B cell (primary cell): ENCODE data around the gene GULP1. TPM values are rescaled to one million over a fixed set of nuclear protein-coding genes. Genes with fewer than 3 reads are reported as not detected.

Experiments used
- ATAC-seq: fragments of 200-7000 bp; cut with Tn5 transposase; one replicate; pipeline ENCODE4 v1.10.0; 2021; ENCODE audit warnings: low read depth, mild to moderate bottlenecking, moderate number of reproducible peaks, moderate library complexity
- CTCF ChIA-PET: fragments of 350-600 bp; sonication (Branson Sonifier 250); formaldehyde crosslinking; loops from one replicate; lab custom pipeline; 2021; ENCODE audit warnings: antibody characterized with exemption, inconsistent platforms; lab: Charles Lee
- POLR2A ChIA-PET: fragments of 350-600 bp; sonication (Branson Sonifier 250); formaldehyde crosslinking; loops from one replicate; lab custom pipeline; 2021; ENCODE audit warnings: antibody characterized with exemption; lab: Charles Lee
- DNase-seq: peaks from one replicate; pipeline ENCODE4 v3.0.0; 2013
- H2AFZ ChIP-seq: 2 replicates; pipeline ENCODE4 v1.6.1; 2012; ENCODE audit warnings: mild to moderate bottlenecking, low read depth, low read length; ENCODE audit not compliant: insufficient read depth, poor library complexity, severe bottlenecking
- H3K27ac ChIP-seq, 2 donors: 1 replicate in 1 of 2; 2 replicates in 1 of 2; pipeline ENCODE4 v1.5.1; 2012 to 2013; ENCODE audit warnings: low read length in 2 of 2, mild to moderate bottlenecking in 2 of 2, moderate library complexity in 1 of 2
- H3K27me3 ChIP-seq, 4 experiments: fragments of 200-600 bp in 1 of 4; sonication (generic) in 1 of 4; replicated peaks in 1 of 4; 1 replicate in 2 of 4; 2 replicates in 2 of 4; pipeline versions ENCODE4 v1.6.1 to v1.7.0; 2013 to 2016; ENCODE audit warnings: low read length in 3 of 4, mild to moderate bottlenecking in 2 of 4, mixed read lengths in 1 of 4, moderate library complexity in 1 of 4; ENCODE audit not compliant: insufficient read depth in 4 of 4, control insufficient read depth in 3 of 4; ENCODE audit errors: control extremely low read depth in 1 of 4
- H3K36me3 ChIP-seq, 2 experiments: replicated peaks in 1 of 2; 1 replicate in 1 of 2; 2 replicates in 1 of 2; pipeline versions ENCODE4 v1.6.1 to v1.7.1; 2013; ENCODE audit warnings: low read length in 1 of 2; ENCODE audit not compliant: insufficient read depth in 2 of 2, control insufficient read depth in 1 of 2; ENCODE audit errors: control extremely low read depth in 1 of 2, extremely low read depth in 1 of 2
- H3K4me1 ChIP-seq, 2 donors: fragments of 200-600 bp in 1 of 2; sonication (generic) in 1 of 2; 1 replicate in 1 of 2; 2 replicates in 1 of 2; pipeline versions ENCODE4 v1.5.1 to v1.6.1; 2013 to 2017; ENCODE audit warnings: low read length in 2 of 2; ENCODE audit not compliant: control insufficient read depth in 2 of 2, insufficient read depth in 2 of 2
- H3K4me2 ChIP-seq: replicated peaks from 2 replicates; pipeline ENCODE3; 2012; ENCODE audit warnings: mild to moderate bottlenecking, low read depth, low read length; ENCODE audit not compliant: poor library complexity, severe bottlenecking
- H3K4me3 ChIP-seq, 5 experiments: fragments of 200-600 bp in 1 of 5; sonication (generic) in 1 of 5; 1 replicate in 3 of 5; 2 replicates in 2 of 5; pipeline versions ENCODE4 v1.5.1 to v1.7.0; 2011 to 2016; ENCODE audit warnings: low read length in 4 of 5, mild to moderate bottlenecking in 4 of 5, low read depth in 2 of 5, control low read depth in 1 of 5, moderate library complexity in 1 of 5; ENCODE audit not compliant: insufficient read depth in 1 of 5; ENCODE audit errors: control extremely low read depth in 1 of 5, extremely low read depth in 1 of 5
- H3K79me2 ChIP-seq: fragments of 200-600 bp; sonication (generic); one replicate; pipeline ENCODE4 v1.6.0; 2016; ENCODE audit warnings: low read length; ENCODE audit not compliant: control insufficient read depth, insufficient read depth
- H3K9ac ChIP-seq: fragments of 200-600 bp; sonication (generic); 2 replicates; pipeline ENCODE4 v1.6.1; 2017; ENCODE audit warnings: mild to moderate bottlenecking, low read length, moderate library complexity
- H3K9me3 ChIP-seq, 3 donors: one replicate each; pipeline versions ENCODE4 v1.6.1 to v1.7.1; 2013; ENCODE audit warnings: low read length in 2 of 3; ENCODE audit not compliant: control insufficient read depth in 2 of 3, insufficient read depth in 1 of 3; ENCODE audit errors: control extremely low read depth in 1 of 3
- H4K20me1 ChIP-seq: 2 replicates; pipeline ENCODE4 v1.6.0; 2012; ENCODE audit warnings: mild to moderate bottlenecking, low read length; ENCODE audit not compliant: insufficient read depth, control insufficient read depth, poor library complexity, severe bottlenecking
- H3K27ac Mint-ChIP-seq: one replicate; pipeline ENCODE4 v1.8.0; 2021; ENCODE audit warnings: mixed read lengths
- H3K27me3 Mint-ChIP-seq: one replicate; pipeline ENCODE4 v1.8.0; 2021; ENCODE audit warnings: mixed read lengths
- H3K4me1 Mint-ChIP-seq: one replicate; pipeline ENCODE4 v1.8.0; 2021; ENCODE audit warnings: mixed read lengths
- H3K4me3 Mint-ChIP-seq: one replicate; pipeline ENCODE4 v1.8.0; 2021; ENCODE audit warnings: mixed read lengths
- H3K9me3 Mint-ChIP-seq: one replicate; pipeline ENCODE4 v1.8.0; 2022; ENCODE audit warnings: mixed read lengths; ENCODE audit not compliant: insufficient read depth
- EZH2 ChIP-seq: IDR thresholded peaks from 2 replicates; pipeline ENCODE4 v1.6.1; 2012; ENCODE audit warnings: borderline replicate concordance, low read depth, mild to moderate bottlenecking, moderate library complexity, low read length; ENCODE audit not compliant: insufficient read depth, poor library complexity, severe bottlenecking
- WGBS: methylation state at CpG from one replicate; pipeline ENCODE4 v1.1.5; 2013; ENCODE audit warnings: missing lambda C conversion rate; ENCODE audit not compliant: insufficient coverage; 5-methylcytosine and 5-hydroxymethylcytosine counted together
- intact Hi-C: fragments of 100-400 bp; cut with micrococcal nuclease; formaldehyde crosslinking; loops from one replicate; pipeline ENCODE4 v1.10.0; 2022
- polyA plus RNA-seq: library from polyadenylated mRNA; depleted of rRNA; stranded (reverse); fragments of >200 nt; gene quantifications from 2 replicates; pipeline ENCODE4 v1.2.3, GENCODE V29; 2012
- total RNA-seq, 2 donors: library from RNA; stranded (reverse); fragments of 120-200 nt in 1 of 2; gene quantifications; 1 replicate in 1 of 2; 2 replicates in 1 of 2; pipeline versions ENCODE4 v1.2.3 to v1.2.4, GENCODE V29; 2013 to 2022
- TF ChIP-seq, protein P1 (sequence below): fragments of 200-600 bp; IDR thresholded peaks from one replicate; pipeline ENCODE4 v1.8.0; 2022; ENCODE audit warnings: antibody characterized with exemption, mild to moderate bottlenecking

Gene GULP1
- total and polyA plus RNA-seq, 2 donors (not counting 1 experiment from before 2014, with no cell fraction given), result not detected

DNA sequence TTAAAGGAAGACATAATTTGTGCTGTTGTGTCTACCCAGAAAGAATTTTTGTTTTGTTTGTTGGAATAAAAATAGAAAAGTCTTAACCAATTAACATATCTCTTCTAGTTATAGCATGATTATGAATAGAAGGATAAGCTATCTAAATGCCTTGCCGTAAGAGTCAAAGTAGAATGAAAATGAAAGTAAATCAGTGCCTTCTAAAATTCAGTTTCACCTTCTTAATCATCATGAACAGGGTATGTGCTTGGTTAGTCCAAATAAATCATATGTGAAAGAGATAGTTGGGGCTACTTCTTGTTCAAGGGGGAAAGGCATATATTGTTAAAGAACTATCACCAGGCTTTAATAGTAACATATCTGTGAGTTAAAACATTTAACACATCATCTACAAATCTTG is 91.5 kb downstream of the GULP1 start:
- intact Hi-C loops, result no loop called here
- no peak for ATAC-seq
- H4K20me1 ChIP-seq, result no peaks in the 10 kb centered on the region
- H3K4me3 ChIP-seq, result no peak overlapping the region
- H3K4me2 ChIP-seq, result no peak overlapping the region
- peaks cover 0 to 8% (median 0%) of the 10 kb centered on the region in 3 donors for H3K9me3 ChIP-seq
- no peaks in the 10 kb centered on the region for H3K4me1 Mint-ChIP-seq
- no peak overlapping the region for H3K27ac ChIP-seq
- H3K27ac Mint-ChIP-seq, result no peak overlapping the region
- DNase-seq, result no peak
- H3K36me3 ChIP-seq, result no peaks in the 10 kb centered on the region
- no peak overlapping the region for H3K4me3 Mint-ChIP-seq
- CTCF ChIA-PET, result no interaction called here
- H3K9me3 Mint-ChIP-seq, result peaks cover 9% of the 10 kb centered on the region
- no peaks in the 10 kb centered on the region for H3K4me1 ChIP-seq
- H3K9ac ChIP-seq, result no peak overlapping the region
- no peaks in the 10 kb centered on the region for H3K27me3 Mint-ChIP-seq
- no peak overlapping the region for H2AFZ ChIP-seq
- POLR2A ChIA-PET, result no interaction called here
- H3K79me2 ChIP-seq, result no peaks in the 10 kb centered on the region
- H3K27me3 ChIP-seq, result no peaks in the 10 kb centered on the region
- WGBS, result no CpG with 5 or more reads among the region's 1 CpG
- TF ChIP-seq, protein P1, sequence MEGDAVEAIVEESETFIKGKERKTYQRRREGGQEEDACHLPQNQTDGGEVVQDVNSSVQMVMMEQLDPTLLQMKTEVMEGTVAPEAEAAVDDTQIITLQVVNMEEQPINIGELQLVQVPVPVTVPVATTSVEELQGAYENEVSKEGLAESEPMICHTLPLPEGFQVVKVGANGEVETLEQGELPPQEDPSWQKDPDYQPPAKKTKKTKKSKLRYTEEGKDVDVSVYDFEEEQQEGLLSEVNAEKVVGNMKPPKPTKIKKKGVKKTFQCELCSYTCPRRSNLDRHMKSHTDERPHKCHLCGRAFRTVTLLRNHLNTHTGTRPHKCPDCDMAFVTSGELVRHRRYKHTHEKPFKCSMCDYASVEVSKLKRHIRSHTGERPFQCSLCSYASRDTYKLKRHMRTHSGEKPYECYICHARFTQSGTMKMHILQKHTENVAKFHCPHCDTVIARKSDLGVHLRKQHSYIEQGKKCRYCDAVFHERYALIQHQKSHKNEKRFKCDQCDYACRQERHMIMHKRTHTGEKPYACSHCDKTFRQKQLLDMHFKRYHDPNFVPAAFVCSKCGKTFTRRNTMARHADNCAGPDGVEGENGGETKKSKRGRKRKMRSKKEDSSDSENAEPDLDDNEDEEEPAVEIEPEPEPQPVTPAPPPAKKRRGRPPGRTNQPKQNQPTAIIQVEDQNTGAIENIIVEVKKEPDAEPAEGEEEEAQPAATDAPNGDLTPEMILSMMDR, result no peak
- TF ChIP-seq EZH2, result no peak

DNA sequence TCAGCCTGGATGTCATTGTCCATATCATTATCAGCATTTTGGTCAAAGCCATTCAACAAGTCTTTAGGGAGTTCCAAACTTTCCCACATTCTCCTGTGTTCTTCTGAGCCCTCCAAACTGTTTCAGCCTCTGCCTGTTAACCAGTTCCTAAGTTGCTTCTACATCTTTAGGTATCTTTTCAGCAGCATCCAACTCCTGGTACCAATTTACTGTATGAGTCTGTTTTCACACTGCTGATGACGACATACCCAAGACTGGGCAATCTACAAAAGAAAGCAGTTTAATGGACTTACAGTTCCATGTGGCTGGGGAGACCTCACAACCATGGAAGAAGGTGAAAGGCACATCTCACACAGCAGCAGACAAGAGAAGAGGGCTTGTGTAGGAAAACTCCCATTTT is 94.2 kb downstream of the GULP1 start:
- DNase-seq (no peak), ATAC-seq (no peak)
- ChIA-PET POLR2A (no interaction called here), CTCF (no interaction called here)
- no peaks in the 10 kb centered on the region for H3K79me2 ChIP-seq
- H4K20me1 ChIP-seq, result no peaks in the 10 kb centered on the region
- H3K9ac ChIP-seq, result no peak overlapping the region
- no peak overlapping the region for H2AFZ ChIP-seq
- no peaks in the 10 kb centered on the region for H3K4me1 ChIP-seq
- H3K27ac ChIP-seq, result no peak overlapping the region
- Mint-ChIP-seq H3K4me1 (no peaks in the 10 kb centered on the region), H3K9me3 (peaks cover 9% of the 10 kb centered on the region), H3K27me3 (no peaks in the 10 kb centered on the region), H3K27ac (no peak overlapping the region), H3K4me3 (no peak overlapping the region)
- peaks cover 0 to 8% (median 0%) of the 10 kb centered on the region in 3 donors for H3K9me3 ChIP-seq
- intact Hi-C loops, result no loop called here
- TF ChIP-seq EZH2, result no peak
- TF ChIP-seq, protein P1, result no peak
- no peaks in the 10 kb centered on the region for H3K27me3 ChIP-seq
- WGBS, result 80% methylated on average over 1 of the region's 1 CpG
- no peak overlapping the region for H3K4me3 ChIP-seq
- H3K36me3 ChIP-seq, result no peaks in the 10 kb centered on the region
- no peak overlapping the region for H3K4me2 ChIP-seq
